Measurements from ENCODE around the gene FMNL3.

DNA sequence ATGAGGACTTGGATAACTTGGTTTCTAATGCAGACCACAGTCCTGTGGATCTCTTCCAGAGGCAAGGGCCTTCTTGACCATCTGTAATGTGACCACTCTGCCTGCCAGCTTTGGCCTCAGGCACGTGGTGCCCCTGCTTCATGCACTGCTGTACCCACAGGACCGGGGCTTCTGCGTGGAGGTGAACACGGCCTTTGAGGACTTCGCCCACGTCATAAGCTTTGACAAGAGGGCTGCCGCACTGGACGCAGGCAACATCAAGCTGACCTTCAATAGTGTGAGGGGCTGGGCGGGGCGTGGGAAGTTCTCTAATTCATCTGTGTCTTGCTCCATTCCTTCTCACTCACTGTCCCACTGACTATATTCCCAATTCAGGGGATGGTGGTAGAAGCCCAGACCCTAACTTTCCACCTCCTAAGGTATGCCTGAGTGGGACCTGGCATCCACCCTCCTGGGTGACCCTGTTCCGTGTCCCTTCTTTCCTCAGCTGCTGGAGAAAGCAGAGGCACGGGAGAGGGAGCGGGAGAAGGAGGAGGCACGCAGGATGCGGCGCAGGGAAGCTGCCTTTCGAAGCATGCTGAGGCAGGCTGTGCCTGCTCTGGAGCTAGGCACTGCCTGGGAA is 65.3 kb downstream of the FMNL3 start:
- TF ChIP-seq ZNF8 (CRISPR knock-in tag; IDR thresholded peaks at IDR 0.05), result no peak
- no peak for TF ChIP-seq ISL1 (CRISPR knock-in tag; IDR thresholded peaks at IDR 0.05)
- no peak for TF ChIP-seq BACH2 (CRISPR knock-in tag; IDR thresholded peaks at IDR 0.05; ENCODE audit: borderline replicate concordance)
- TF ChIP-seq ZFP3 (CRISPR knock-in tag; IDR thresholded peaks at IDR 0.05), result no peak
- TF ChIP-seq, protein P1, sequence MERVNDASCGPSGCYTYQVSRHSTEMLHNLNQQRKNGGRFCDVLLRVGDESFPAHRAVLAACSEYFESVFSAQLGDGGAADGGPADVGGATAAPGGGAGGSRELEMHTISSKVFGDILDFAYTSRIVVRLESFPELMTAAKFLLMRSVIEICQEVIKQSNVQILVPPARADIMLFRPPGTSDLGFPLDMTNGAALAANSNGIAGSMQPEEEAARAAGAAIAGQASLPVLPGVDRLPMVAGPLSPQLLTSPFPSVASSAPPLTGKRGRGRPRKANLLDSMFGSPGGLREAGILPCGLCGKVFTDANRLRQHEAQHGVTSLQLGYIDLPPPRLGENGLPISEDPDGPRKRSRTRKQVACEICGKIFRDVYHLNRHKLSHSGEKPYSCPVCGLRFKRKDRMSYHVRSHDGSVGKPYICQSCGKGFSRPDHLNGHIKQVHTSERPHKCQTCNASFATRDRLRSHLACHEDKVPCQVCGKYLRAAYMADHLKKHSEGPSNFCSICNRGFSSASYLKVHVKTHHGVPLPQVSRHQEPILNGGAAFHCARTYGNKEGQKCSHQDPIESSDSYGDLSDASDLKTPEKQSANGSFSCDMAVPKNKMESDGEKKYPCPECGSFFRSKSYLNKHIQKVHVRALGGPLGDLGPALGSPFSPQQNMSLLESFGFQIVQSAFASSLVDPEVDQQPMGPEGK (CRISPR knock-in tag; IDR thresholded peaks at IDR 0.05; ENCODE audit: borderline replicate concordance), result no peak
- no peak for TF ChIP-seq ESRRG (CRISPR knock-in tag; IDR thresholded peaks at IDR 0.05)
- TF ChIP-seq, protein P2, sequence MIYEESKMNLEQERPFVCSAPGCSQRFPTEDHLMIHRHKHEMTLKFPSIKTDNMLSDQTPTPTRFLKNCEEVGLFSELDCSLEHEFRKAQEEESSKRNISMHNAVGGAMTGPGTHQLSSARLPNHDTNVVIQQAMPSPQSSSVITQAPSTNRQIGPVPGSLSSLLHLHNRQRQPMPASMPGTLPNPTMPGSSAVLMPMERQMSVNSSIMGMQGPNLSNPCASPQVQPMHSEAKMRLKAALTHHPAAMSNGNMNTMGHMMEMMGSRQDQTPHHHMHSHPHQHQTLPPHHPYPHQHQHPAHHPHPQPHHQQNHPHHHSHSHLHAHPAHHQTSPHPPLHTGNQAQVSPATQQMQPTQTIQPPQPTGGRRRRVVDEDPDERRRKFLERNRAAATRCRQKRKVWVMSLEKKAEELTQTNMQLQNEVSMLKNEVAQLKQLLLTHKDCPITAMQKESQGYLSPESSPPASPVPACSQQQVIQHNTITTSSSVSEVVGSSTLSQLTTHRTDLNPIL (CRISPR knock-in tag; IDR thresholded peaks at IDR 0.05; ENCODE audit: low read depth), result no peak
- no peak for TF ChIP-seq ARNTL (CRISPR knock-in tag; IDR thresholded peaks at IDR 0.05; ENCODE audit: borderline replicate concordance, low read depth)
- no peak for TF ChIP-seq GLIS3 (CRISPR knock-in tag; IDR thresholded peaks at IDR 0.05)
- no peak for TF ChIP-seq RARB (CRISPR knock-in tag; IDR thresholded peaks at IDR 0.05)
- TF ChIP-seq, protein P3, sequence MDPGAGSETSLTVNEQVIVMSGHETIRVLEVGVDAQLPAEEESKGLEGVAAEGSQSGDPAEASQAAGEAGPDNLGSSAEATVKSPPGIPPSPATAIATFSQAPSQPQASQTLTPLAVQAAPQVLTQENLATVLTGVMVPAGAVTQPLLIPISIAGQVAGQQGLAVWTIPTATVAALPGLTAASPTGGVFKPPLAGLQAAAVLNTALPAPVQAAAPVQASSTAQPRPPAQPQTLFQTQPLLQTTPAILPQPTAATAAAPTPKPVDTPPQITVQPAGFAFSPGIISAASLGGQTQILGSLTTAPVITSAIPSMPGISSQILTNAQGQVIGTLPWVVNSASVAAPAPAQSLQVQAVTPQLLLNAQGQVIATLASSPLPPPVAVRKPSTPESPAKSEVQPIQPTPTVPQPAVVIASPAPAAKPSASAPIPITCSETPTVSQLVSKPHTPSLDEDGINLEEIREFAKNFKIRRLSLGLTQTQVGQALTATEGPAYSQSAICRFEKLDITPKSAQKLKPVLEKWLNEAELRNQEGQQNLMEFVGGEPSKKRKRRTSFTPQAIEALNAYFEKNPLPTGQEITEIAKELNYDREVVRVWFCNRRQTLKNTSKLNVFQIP (CRISPR knock-in tag; IDR thresholded peaks at IDR 0.05; ENCODE audit: borderline replicate concordance, low read depth), result no peak
- no peak for TF ChIP-seq PPARA (CRISPR knock-in tag; IDR thresholded peaks at IDR 0.05; ENCODE audit: borderline replicate concordance)
- no peak for TF ChIP-seq CSDC2 (CRISPR knock-in tag; IDR thresholded peaks at IDR 0.05)

Data from SK-N-SH treated with all-trans-retinoic acid at 6 μM for 48 hours (cell line).